Inferior parietal cortex (tissue), 1 donor: ENCODE data around the gene PTGER4.

Source experiments
- DNase-seq: peaks from one replicate; pipeline ENCODE4 v3.0.0-alpha.2; 2016; ENCODE audit errors: extremely low spot score

Gene PTGER4

GRCh38 chr5:40669606-40670390, 9.9 kb upstream of the PTGER4 start:
- no peak for DNase-seq

- no peak for DNase-seq
Observed at GRCh38 chr5:40672425-40672824, 7.3 kb upstream of the PTGER4 start.

GRCh38 chr5:40674661-40675235, 5.0 kb upstream of the PTGER4 start:
- DNase-seq, result no peak

- DNase-seq, result no peak
Observed at GRCh38 chr5:40675396-40676133, 4.2 kb upstream of the PTGER4 start.

- DNase-seq, result no peak
Observed at GRCh38 chr5:40676613-40677343, 2.9 kb upstream of the PTGER4 start.

- no peak for DNase-seq
Observed at GRCh38 chr5:40677456-40677855, 2.3 kb upstream of the PTGER4 start.

- no peak for DNase-seq
Observed at GRCh38 chr5:40678026-40678425, 1.7 kb upstream of the PTGER4 start.

GRCh38 chr5:40678460-40679147, 1.1 kb upstream of the PTGER4 start:
- no peak for DNase-seq

GRCh38 chr5:40679148-40679912, 385 bp upstream of the PTGER4 start:
- peak; percentile 49 for DNase-seq

- no peak for DNase-seq
Observed at GRCh38 chr5:40680741-40681362, 1.1 kb downstream of the PTGER4 start.

- no peak for DNase-seq
Observed at GRCh38 chr5:40681363-40682153, 1.8 kb downstream of the PTGER4 start.

GRCh38 chr5:40682154-40683017, 2.7 kb downstream of the PTGER4 start:
- no peak for DNase-seq

GRCh38 chr5:40683305-40683704, 3.6 kb downstream of the PTGER4 start:
- no peak for DNase-seq

GRCh38 chr5:40685193-40685592, 5.5 kb downstream of the PTGER4 start:
- no peak for DNase-seq

GRCh38 chr5:40685976-40686486, 6.3 kb downstream of the PTGER4 start:
- DNase-seq, result no peak

GRCh38 chr5:40687321-40687720, 7.6 kb downstream of the PTGER4 start:
- DNase-seq, result no peak

- peak; percentile 96 for DNase-seq
Observed at GRCh38 chr5:40688127-40688761, 8.5 kb downstream of the PTGER4 start.

GRCh38 chr5:40688996-40689395, 9.3 kb downstream of the PTGER4 start:
- DNase-seq, result no peak
